Stimulated activated CD4-positive, alpha-beta T cell treated with anti-CD3 and anti-CD28 coated beads, Interleukin-1b, Interleukin-23, amount 100 ng/mL, for 48 hours (primary cell): ENCODE results near the gene SLCO1B1.
"Not testable (repeated sequence)": the region's sequence is repeated elsewhere in the genome, so short reads cannot be mapped to it uniquely, and the experiment has no call there.

Experiments
- DNase-seq: peaks from one replicate; pipeline ENCODE4 v3.0.0-alpha.2; 2020

SLCO1B1 gene, protein sequence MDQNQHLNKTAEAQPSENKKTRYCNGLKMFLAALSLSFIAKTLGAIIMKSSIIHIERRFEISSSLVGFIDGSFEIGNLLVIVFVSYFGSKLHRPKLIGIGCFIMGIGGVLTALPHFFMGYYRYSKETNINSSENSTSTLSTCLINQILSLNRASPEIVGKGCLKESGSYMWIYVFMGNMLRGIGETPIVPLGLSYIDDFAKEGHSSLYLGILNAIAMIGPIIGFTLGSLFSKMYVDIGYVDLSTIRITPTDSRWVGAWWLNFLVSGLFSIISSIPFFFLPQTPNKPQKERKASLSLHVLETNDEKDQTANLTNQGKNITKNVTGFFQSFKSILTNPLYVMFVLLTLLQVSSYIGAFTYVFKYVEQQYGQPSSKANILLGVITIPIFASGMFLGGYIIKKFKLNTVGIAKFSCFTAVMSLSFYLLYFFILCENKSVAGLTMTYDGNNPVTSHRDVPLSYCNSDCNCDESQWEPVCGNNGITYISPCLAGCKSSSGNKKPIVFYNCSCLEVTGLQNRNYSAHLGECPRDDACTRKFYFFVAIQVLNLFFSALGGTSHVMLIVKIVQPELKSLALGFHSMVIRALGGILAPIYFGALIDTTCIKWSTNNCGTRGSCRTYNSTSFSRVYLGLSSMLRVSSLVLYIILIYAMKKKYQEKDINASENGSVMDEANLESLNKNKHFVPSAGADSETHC

DNA sequence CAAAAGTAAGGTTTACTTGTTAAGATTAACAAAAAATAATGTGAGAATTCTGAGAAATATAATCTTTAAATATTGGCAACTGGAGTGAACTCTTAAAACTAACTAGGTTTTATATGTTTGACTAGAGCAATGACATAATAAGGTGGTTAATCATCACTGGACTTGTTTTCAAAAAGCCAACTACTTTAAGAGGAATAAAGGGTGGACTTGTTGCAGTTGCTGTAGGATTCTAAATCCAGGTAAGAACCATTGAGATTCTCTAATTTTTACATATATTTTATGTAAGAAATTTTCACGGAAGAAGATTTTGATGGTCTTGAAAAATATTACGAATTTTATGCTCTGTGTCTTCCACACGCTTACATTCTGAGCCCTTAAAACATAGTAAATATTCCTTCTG lies at the start of gene SLCO1B1:
Gene SLCO1B1 (plus strand): TSS at position 197 of the 400 bp plus-strand sequence. CDS start 10,381 bp downstream, outside the sequence.
- DNase-seq: no peak

DNA sequence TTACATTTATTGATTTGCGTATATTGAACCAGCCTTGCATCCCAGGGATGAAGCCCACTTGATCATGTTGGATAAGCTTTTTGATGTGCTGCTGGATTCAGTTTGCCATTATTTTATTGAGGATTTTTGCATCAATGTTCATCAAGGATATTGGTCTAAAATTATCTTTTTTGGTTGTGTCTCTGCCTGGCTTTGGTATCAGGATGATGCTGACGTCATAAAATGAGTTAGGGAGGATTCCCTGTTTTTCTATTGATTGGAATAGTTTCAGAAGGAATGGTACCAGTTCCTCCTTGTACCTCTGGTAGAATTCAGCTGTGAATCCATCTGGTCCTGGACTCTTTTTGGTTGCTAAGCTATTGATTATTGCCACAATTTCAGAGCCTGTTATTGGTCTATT lies 46.2 kb upstream of the SLCO1B1 start:
- DNase-seq: not testable (repeated sequence)

DNA sequence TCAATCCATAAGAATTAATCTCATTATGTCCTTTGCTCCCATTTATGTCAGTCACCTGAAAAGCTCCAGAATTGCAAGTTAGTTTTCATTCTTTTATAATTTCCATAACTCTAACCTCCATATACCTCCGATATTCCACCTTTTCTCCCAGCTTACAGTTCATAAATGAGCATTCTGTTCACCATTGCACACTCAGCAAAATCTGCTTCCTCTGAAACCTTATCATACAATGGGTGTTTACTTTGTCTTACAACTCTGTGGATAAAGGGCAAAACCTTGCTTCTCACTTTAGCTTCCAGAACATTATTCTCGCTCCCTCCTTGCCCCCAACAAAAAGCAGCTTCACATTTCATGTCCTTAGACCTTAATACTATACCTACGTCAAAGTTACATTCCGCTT lies 19.3 kb upstream of the SLCO1B1 start:
- no peak for DNase-seq

DNA sequence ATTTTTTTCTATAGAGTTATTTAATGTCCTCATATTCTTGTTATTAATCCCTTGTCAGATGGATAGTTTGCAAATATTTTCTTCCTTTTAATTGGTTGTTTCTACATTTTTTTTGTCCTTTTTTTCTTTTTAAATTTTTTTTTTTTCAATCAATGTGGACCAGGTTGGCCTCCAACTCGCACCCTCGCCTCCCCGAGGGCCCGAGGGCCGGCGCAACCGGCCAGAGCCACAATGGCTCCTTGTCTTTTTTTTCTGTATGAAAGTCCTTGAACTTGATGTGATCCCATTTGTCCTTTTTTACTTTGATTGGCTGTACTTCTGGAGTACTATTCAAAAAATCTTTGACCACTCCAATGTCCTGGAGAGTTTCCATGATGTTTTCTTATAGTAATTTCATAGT lies 17.7 kb upstream of the SLCO1B1 start:
- DNase-seq: no peak

DNA sequence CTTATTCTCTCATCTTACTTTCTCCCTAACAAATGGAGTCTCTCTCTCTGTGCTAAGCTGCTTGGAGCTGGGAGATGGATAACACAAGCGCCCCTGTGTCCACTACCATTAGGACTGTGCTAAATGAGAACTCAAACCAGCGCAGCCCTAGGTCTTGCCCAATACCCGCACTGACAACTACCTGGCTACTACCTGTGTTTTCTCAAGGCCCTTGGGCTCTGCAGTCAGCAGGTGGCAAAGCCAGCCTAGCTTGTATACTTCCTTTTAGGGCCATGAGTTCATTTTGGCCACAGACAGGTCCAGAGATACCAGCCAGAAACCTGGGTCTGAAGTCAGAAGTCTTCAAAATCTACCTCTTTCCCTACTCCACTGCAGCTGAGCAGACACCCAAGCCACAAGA lies 13.0 kb upstream of the SLCO1B1 start:
- DNase-seq: no peak

DNA sequence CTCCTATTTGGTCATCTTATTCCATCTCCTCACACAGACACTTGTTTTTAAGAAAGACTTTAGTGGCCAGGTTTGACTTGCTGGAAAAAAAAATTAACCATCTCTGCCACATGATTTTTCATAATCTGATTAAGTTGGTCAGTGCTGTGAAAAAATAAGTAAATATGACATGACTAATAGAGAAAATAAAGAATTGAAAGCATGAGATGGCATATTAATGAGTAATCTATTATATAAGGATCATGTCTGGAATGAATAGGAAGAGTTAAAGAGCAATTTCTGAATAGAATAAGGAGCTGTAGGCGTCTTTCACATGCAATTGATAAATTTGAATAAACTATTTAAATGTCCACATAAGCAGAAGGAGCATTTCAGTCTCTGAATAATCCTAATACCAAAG lies 12.2 kb upstream of the SLCO1B1 start:
- DNase-seq: no peak

DNA sequence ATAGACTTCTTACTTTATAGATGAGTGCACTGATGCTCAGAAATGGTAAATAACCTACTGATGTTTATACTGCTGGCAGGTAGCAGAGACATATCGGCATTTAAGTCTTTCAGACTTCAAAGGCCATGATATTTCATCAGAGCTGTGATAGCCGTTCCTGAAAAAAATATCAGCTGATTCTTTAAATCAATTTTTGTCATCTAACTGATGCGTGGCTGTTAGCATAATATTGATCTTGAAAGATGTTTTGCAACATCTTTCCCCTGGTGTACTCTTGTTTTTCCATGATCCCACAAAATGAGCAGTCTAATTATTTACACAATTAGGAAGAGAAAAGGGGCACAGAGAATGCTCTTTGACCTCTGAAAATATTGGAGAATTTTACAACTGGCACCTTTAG lies 1.6 kb upstream of the SLCO1B1 start:
- DNase-seq: no peak

DNA sequence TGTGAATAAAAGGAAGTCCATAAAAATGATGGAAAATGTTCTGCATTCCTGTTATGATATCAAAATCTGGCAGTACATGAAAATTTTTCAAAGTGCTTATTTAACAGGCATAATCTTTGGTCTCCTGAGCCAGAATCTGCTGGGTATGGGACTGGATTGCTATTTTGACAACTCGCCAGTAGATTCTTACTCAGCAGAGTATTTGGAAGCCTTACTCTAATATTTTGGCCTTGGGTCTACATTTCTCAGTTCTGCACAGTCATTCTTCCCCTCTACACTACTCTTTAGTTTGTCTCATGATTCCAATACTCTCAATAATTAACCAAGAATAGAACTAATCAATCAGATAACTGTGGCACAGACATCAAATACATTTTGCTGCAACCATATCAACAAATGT lies 1.1 kb upstream of the SLCO1B1 start:
- no peak for DNase-seq

DNA sequence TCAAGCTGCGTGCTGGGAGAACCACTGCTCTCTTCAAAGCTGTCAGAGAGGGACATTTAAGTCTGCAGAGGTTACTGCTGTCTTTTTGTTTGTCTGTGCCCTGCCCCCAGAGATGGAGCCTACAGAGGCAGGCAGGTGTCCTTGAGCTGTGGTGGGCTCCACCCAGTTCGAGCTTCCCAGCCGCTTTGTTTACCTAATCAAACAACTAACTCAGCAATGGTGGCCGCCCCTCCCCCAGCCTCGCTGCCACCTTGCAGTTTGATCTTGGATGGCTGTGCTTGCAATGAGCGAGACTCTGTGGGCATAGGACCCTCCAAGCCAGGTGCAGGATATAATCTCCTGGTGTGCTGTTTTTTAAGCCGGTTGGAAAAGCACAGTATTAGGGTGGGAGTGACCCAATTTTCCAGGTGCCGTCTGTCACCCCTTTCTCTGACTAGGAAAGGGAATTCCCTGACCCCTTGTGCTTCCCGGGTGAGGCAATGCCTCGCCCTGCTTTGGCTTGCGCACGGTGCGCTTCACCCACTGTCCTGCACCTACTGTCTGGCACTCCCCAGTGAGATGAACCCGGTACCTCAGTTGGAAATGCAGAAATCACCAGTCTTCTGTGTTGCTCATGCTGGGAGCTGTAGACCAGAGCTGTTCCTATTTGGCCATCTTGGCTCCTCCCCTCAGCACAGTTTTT lies 6.5 kb downstream of the SLCO1B1 start:
- not testable (repeated sequence) for DNase-seq

DNA sequence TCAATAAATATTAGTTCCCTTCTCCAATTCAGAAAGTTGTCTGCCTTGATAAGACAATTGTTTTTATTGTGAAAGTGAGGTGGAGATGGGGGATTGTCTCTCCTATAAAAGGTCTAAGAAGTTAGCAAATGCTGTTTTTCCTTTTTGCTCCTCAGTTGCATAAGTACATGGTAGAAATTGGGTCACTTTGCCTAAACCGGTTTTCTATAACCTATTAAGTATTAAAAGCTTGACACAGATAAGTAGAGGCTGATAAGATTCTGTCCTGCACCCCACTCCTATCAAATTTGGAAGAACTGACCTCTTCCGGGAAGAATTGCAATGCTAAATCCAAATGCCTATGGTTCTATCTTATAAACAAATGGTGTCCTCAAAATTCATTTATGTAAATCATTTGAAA lies 7.0 kb downstream of the SLCO1B1 start:
- DNase-seq: no peak

DNA sequence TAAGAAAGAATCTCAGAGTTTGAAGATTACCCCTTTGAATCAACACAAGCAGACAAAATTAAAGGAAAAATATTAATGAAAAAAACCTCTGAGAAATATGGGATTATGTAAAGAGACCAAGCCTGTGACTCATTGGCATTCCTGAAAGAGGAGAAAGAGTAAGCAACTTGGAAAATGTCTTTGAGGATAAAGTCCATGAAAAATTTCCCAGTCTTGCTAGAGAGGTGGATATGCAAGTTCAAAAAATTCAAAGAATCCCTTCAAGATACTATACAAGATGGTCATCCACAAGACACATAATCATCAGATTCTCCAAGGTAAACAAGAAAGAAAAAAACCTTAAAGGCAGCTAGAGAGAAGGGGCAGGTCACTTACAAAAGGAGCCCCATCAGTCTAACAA lies 13.3 kb downstream of the SLCO1B1 start:
- DNase-seq: no peak

DNA sequence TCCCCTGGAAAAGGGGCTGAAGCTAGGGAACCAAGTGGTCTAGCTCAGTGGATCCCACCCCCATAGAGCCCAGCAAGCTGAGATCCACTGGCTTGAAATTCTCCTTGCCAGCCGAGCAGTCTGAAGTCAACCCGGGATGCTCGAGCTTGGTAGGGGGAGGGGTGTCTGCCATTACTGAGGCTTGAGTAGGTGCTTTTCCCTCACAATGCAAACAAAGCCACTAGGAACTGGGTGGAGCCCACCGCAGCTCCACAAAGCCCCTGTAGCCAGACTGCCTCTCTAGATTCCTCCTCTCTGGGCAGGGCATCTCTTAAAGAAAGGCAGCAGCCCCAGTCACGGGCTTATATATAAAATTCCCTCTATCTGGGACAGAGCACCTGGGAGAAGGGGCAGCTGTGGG lies 18.9 kb downstream of the SLCO1B1 start:
- DNase-seq: not testable (repeated sequence)

DNA sequence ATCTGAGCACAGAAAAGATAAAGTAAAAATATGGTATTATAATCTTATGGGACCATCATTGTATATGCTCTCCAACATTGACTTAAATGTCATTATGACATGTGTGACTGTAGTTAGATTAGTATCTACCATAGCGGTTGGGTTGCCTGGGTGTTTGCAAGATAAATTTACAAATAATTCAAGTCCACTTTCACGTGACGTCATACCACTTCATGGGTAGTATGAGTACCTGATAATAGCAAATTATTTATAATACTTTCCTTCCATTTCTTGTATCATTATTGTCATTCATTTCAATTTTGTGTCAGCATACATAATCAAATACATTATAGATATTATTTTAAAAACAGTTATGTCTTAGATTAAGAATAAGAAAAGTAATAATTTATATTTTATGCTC lies 20.2 kb downstream of the SLCO1B1 start:
- DNase-seq: no peak

DNA sequence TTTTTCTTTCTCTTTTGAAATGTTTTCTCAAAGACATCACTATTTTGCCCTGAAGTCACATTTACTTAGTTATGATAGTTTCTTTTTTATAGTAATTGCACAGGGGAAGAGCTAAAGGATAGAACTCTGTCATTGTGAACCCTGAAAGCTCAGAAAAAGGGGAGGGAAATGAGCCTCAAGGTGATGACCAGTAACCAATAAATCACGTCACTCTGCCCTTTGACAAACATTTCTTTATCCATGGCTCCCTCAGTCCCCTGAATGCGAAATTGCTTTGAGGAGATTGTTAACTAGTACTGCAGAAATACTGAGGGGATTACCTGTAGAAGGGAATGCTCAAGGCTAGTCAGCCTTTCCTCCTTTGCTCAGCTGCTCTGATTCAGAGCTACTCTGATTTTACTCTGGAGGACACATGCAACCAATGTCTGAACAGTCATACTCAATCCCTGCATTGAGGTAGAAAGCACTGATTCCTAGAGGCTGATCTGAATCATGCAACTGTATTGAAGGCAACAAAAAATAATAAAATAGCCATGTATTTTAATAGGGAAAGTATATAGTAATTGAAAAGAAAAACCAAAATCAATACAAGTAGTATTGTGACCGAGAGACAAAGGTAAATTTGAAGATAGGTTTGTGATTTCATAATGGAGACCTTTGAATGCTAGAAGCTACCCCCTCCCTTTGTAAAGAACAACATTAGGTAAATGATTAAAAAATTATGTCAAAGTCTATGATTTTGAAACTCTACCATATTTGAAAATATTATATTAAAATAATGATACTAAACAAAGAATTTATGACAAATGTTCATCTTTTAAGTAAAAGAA lies 24.7 kb downstream of the SLCO1B1 start:
- DNase-seq: no peak

DNA sequence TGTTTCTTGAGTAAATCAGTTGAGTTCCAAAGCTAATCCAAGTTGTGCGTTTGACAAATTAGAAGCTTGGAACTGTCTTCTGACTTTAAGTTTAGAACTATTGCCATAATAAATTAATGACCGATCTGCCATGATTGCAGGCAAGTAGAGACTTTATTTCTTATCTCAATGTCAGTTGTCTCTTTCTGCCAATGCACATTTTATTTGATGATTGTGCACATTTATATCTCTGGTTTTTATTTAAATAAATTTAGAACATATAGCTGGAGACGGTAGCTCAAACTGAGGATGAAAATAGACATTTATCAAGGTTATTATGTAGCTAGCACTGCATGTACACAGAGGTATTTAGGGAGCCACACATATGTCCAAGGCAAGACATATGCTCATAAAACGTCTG lies 34.1 kb downstream of the SLCO1B1 start:
- no peak for DNase-seq

DNA sequence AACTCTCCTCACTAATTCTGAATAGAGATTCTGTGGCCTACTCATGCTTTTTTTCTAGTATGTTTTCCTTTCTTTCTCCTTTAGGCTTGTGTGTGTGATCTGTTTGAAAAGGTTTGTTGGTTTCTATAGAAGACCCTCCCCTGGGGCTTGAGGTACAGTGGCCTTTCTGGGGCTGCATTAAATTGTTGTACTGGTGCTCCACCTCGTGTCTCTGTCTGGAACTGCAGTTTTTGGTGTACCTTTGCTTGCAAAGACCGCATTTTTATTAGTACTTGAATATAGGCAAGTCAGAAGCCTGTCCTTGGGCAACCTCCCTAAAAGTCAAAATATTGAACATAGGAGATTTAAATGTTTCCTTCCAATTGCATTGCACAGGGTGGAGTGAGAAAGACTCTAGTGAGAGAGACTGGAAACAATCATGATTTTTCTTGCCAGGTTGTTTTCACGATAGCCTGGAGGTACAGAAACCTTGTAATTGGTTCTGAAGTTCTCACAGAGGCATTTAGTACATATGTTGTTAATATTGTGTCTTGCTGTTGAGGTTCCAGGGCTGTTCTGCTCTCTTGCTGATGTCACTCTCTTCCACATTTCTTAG lies 39.0 kb downstream of the SLCO1B1 start:
- DNase-seq: peak; percentile 16

DNA sequence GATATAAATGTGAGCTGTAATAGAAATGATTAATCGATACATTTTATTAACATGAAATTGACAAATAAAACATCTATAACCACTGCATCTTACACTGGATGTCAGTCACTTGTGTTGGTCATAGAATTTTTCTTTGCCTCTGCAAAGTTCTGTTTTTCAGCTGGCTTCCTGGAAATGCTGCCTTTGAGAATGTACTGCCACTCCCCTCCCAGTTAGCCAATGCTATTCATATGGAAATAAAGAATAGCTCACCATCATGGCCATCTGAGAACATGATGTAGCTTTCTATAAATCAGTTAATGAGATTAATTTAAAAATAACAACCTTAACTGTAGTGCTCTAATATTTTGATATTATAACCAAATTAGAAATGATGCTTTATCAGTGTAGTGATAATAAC lies 41.1 kb downstream of the SLCO1B1 start:
- no peak for DNase-seq

DNA sequence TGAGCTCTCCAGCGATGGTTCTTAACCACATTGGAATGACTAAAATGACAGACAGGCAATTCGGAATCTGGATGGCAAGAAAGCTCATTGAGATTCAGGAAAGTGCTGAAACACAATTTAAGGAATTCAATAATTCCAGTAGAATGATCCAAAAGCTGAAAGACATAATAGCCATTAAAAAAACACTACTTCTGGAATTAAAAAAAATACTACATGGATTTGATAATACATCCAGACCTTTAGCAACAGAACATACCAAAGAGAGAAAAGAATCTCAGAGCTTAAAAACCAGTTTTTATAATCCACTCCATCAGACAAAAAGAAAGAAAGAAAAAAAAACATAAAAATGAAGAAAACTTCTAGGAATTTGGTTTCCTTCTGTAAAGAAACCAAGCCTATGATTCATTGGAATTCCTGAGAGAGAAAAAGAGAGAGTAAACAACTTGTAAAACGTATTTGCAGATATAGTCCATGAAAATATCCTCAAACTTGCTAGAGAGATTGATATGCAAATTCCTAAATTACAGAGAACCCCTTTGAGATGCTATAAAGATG lies 52.8 kb downstream of the SLCO1B1 start:
- no peak for DNase-seq

DNA sequence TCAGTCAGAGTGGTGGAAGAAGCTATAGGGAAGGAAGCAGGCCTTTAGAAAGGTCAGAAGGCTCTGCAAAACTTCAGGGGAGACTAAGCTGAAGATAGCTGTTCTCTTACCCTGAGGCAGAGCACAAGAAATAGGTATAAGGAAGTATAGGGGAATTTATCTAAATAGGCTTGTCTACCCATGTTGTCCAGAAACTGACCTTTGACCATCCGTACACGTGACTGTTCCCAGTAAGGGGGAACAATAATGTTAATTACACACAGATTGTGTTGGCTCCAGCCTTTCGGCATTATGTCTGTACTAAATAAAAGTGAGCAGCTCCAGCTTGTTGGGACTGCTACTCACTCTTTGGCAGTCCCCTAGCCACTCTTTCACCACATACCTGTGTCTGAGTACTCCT lies 59.0 kb downstream of the SLCO1B1 start:
- DNase-seq: no peak

DNA sequence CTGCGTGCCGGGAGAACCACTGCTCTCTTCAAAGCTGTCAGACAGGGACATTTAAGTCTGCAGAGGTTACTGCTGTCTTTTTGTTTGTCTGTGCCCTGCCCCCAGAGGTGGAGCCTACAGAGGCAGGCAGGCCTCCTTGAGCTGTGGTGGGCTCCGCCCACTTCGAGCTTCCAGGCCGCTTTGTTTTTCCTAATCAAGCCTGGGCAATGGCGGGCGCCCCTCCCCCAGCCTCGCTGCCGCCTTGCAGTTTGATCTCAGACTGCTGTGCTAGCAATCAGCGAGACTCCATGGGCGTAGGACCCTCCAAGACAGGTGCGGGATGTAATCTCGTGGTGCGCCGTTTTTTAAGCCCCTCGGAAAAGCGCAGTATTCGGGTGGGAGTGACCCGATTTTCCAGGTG lies 83.4 kb downstream of the SLCO1B1 start:
- DNase-seq: not testable (repeated sequence)

DNA sequence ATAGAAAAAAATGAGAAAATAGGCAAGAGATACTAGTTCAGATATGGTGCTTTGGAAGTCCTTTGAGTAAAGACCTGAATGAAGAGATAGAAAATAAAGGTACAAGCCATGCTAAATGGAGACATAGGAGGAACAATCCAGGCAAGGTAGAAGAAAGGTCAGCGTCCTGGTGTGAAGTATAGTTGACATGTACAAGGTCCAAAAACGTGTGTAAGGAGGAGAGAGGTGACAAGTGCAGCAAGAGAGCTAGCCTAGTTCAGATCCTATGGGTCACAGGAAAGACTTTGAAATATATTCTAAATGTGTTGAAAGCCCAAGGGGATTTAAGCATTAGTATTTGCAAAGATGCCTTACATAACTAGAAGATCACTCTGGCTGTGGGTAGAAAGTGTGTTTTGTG lies 88.2 kb downstream of the SLCO1B1 start:
- DNase-seq: no peak

DNA sequence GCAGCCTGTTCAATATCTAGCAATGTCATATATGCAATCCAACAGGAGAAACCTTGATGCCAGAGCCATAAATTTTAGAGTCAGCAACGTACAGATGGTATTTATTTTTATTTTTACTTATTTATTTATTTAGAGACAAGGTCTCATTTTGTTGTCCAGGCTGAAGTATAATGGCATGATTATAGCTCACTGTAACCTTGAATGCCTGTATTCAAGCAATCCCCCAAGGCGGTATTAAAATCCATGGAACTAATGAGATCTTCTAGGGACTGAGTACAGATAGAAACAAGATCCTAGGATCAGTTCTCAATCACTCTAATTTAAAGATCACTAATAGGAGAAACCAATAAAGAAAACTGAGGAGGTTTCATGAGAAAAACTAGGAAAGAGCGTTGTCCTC lies 89.3 kb downstream of the SLCO1B1 start:
- no peak for DNase-seq
